Right hindlimb (tissue), 1 donor: ENCODE results near the gene GSN.

ENCODE experiments used
- DNase-seq: peaks from one replicate; pipeline ENCODE4 v3.0.0-alpha.2; 2018

GSN gene

DNA sequence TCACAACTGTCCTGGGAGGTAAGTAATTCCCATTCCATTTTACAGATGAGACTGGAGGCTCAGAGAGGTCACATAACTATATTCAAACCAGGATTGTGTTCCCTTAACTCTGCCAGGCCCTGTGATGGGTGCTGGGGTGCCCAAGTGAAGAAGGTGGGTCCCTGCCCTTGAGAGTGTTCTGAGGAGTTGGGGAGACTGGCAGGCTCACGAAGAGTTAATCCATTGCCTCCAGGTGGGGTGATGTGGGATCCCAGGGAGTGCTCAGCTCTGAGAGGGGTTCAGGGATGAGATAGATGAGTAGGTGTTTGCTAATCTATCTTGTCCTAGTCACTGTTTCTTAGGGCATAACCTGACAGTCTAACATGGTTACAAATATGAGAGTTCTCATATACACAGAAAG lies 36.7 kb downstream of the GSN start:
- peak; percentile 6 for DNase-seq

- DNase-seq, result peak; percentile 70
These were observed 37.5 kb downstream of the GSN start for GRCh38 chr9:121305269-121305994.

DNA sequence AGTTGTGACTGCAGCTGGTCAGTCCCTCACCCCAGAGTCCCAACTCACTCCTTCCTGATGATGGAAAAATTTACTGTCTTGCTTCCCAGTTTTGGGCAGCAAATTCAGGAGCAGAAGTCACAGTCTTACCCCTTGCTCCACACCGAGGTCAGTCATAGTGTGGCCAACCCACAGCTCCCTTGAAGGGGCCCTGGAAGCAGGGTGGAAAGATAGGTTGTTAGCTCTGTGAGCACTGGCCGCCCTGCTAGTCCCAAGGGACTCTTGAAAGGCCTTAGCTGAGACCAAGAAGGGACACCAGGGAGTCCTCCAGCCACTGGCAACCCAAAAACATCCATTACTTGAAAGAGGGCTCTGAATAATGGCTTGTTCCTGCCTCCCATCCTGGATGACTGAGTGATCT lies 40.0 kb downstream of the GSN start:
- no peak for DNase-seq

GRCh38 chr9:121308765-121309164 lies 40.8 kb downstream of the GSN start:
- DNase-seq, result no peak

DNA sequence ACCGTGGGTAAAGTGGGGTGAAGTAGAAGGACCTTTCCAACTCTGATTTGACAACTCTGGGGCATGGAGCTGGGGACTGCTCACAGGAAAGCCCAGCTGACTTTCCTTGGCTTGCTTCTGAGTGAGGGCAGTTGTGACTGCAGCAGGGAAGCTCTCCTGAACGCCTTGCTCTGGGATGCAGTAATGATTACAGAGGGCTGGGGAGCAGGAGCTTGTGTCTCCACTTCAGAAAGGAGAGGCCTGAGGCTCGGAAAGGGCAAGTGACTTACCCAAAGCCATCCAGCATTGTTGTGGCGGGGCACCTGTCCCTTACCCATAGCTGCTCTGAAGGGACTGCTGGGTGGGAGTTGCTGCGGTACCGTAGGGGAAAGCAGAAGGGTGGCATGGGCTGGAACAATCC lies 41.2 kb downstream of the GSN start:
- DNase-seq, result no peak

DNA sequence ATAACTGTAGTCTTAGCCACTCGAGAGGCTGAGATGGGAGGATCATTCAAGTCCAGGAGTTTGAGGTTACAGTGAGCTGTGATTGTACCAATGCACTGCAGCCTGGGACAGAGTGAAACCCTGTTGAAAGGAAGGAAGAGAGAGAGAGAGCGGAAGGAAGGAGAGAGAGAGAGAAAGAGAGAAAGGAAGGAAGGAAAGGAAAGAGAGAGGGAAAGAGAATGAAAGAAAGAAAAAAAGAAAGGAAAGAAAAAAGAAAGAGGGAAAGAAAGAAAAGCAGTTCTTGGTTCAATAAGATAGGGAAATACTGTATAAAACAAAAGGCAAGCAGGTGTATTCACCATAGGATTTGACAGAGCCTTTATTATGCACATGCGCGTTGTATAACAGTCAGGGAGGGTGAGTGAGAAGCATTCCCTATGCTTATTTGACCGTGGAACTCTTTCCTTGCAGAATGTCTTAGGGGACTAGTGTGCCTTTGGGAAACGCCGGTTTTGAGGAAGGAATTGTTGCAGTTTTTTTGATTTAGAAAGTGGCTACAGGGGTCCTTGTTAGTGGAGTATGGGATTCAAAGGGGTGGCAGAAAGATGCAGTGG lies 42.0 kb downstream of the GSN start:
- DNase-seq, result no peak

- DNase-seq, result peak; percentile 11
These were observed 42.6 kb downstream of the GSN start for GRCh38 chr9:121310571-121310970.

GRCh38 chr9:121312169-121312568 lies 44.2 kb downstream of the GSN start:
- no peak for DNase-seq

DNA sequence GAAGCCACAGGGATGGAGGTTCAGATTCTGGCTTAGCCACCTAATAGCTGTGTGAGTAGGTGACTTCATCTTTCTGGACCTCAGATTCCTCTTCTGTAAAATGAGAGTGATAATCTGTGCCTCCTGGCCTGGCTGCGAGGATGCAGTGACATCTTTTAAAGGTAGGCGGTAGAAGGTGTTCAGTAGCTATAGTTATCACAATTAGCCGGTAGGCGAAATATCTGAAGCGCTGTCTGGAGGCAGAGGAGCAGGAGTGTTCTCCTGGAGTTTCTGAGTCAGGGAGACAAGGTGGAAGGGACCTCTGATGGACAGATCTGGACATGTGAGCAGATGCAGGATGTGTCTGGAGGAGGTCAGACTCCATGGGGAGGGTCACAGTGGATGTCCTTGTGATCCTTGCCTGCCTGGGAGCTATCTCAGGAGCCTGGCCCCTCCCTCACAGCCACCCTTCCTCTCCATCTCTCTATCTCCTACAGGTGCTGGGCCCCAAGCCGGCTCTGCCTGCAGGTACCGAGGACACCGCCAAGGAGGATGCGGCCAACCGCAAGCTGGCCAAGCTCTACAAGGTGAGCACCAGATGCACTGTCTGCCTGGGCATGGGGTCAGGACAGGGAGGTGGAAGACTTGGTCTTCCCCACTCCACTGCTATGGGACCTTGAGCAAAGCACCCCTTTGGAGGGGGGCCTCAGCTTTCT lies 45.6 kb downstream of the GSN start:
- DNase-seq, result peak; percentile 9

DNA sequence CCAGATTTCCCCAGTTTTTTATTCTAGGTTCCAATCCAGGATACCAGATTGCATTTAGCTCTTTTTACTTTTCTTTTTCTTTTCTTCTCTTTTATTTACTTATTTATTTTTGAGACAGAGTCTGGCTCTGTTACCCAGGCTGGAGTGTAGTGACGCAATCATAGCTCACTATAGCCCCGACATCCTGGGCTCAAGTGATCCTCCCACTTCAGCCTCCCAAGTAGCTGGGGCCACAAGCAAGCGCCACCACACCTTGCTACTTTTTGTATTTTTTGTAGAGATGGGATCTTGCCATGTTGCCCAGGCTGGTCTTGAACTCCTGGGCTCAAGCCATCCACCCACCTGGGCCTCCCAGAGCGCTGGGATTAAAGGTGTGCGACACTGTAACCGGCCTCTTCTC lies 48.4 kb downstream of the GSN start:
- no peak for DNase-seq

DNA sequence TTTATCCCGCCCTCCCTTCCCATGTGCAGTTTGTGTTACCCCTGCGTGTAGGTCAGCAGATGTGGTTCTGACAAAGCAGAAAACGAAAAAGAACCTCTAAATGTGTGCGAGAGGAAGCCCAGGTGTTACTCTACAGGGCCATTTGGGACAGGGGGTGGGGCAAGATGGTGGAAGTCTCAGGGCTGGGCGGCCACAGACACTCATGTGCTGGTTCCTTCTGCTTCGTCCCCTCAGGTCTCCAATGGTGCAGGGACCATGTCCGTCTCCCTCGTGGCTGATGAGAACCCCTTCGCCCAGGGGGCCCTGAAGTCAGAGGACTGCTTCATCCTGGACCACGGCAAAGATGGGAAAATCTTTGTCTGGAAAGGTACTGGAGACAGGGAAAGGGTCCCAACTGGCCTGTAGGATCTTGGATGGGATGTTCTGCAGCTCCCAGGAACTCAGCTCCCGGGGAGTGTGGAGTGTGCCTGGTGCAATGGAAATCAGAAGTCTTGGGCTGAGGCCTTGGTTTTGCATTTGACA lies 49.0 kb downstream of the GSN start:
- DNase-seq, result no peak

- DNase-seq, result no peak
These were observed 50.0 kb downstream of the GSN start for GRCh38 chr9:121317737-121318630.

DNA sequence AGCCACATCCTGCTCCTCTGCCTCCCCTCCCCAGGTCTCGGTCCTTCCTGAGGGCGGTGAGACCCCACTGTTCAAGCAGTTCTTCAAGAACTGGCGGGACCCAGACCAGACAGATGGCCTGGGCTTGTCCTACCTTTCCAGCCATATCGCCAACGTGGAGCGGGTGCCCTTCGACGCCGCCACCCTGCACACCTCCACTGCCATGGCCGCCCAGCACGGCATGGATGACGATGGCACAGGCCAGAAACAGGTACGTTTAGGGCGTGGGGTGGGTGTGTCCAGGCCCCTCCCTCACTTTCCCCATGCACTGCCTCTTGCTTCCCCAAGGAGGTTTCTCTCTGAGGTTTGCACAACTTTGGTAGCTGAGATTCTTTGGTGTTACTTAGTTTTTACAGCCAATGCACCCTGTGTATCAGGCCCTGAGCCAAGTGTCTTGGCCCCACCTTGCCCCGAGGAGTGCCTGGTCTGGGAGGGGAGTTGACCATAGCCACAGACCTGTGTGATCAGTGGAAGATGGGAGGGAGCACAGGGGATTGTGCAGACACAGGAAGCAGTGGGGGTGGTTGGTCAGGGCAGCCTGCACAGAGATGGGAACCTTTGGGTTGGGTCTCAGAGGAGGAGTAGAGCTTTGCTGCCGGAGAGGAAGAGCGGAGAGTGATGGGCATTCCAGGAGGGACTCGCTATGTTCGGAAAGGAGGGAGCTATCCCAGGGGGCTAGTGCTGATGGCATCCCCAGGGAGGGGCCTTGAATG lies 50.8 kb downstream of the GSN start:
- DNase-seq, result no peak

DNA sequence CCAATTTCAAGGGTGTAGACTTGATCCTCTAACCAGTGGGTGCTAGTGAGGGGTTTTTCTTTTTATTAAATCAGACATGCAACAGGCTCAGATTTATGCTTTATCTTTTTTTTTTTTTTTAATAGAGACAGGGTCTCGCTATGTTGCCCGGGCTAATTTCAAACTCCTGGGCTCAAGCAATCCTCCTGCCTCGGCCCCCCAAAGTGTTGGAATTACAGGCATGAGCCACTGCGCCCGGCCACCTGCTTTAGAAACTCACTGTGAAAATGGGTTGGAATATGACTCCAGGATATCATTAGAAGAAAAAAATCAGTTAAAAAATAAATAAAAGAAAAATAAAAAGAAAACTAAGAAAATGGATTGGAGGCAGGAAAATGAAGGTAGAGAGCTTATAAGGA lies 51.4 kb downstream of the GSN start:
- DNase-seq, result no peak

DNA sequence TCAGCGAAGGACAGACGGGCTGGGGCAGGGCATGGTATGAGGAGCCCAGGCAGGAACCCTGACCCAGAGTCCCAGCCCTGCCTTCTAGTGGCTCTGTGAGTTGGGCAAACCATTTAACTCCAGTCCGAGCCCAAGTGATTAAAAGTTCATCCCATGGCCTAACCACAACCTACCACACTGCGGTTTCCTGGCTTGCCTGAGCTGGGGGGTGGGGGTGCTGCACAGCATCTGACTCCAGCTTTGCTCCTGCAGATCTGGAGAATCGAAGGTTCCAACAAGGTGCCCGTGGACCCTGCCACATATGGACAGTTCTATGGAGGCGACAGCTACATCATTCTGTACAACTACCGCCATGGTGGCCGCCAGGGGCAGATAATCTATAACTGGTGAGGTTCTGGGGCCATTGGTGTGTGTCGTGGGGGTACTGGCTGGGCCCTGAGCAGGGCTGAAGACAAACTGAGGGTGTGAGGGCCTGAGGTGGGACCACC lies 53.1 kb downstream of the GSN start:
- DNase-seq, result peak; percentile 13

DNA sequence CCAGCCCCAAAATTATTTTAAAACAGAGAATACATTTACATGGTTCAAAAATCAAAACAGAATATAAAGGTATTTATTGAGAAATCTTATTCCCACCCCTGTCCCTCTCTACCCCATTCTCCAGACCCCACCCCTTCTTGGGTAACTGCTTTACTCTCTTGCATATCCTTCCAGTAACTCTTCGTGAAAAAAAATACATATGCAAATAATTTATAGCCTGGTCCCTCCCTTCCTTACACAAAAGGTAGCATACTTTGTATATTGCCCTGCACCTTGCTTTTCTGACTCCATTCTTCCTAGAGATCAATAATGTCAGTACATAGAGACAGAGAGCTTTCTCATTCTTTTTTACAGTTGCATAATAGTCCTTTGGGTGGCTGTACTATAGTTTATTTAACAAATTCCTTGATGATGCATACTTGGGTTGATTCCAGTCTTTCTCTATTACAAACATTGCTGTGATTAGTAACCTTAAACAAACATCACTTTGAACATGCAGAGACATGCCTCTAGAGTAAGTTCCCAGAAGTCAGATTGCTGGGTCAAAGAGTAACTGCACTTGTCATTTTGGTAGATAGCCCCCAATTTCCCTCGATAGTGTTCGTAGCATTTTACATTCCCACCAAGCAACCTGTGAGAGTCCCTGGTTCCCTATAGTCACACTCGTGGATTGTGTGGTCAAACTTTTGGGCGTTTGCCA lies 54.2 kb downstream of the GSN start:
- peak; percentile 10 for DNase-seq

DNA sequence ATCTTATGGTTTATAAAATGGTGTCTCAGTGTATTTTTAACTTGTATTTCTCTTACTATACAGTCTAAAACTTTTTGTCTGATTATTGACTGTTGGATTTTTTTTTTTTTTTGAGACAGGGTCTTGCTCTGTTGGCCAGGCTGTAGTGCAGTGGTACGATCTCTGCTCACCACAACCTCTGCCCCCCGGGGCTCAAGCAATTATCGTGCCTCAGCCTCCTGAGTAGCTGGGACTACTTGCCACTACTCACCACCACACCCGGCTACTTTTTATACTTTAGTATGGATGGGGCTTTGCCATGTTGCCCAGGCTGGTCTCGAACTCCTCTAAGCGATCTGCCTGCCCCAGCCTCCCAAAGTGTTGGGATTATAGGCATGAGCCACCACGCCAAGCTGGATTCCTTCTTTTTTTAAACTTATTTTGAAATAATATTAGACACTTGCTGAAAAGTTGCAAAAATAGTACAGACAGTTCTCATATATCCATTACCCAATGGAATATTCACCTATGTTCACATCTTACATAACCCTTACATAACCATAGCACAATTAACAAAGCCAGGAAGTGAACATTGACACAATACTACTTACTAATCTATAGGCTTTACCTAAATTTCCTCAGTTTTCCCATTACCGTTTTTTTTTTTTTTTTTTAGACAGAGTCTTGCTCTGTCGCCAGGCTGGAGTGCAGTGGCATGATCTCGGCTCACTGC lies 54.9 kb downstream of the GSN start:
- no peak for DNase-seq

GRCh38 chr9:121323449-121324151 lies 55.6 kb downstream of the GSN start:
- DNase-seq, result no peak

- peak; percentile 19 for DNase-seq
These were observed 56.4 kb downstream of the GSN start for GRCh38 chr9:121324316-121324715.

- DNase-seq, result no peak
These were observed 56.8 kb downstream of the GSN start for GRCh38 chr9:121324755-121325154.
